ENCODE results near the gene MAB21L4.

Gene MAB21L4

GRCh38 chr2:240895656-240896388 is at the start of gene MAB21L4:
TSS of gene MAB21L4 (minus strand) at chr2:240896156. CDS start at chr2:240895997, 159 bp downstream.
- no peak for DNase-seq

GRCh38 chr2:240936106-240936505 is 40.1 kb upstream of the MAB21L4 start:
- DNase-seq, result no peak

DNA sequence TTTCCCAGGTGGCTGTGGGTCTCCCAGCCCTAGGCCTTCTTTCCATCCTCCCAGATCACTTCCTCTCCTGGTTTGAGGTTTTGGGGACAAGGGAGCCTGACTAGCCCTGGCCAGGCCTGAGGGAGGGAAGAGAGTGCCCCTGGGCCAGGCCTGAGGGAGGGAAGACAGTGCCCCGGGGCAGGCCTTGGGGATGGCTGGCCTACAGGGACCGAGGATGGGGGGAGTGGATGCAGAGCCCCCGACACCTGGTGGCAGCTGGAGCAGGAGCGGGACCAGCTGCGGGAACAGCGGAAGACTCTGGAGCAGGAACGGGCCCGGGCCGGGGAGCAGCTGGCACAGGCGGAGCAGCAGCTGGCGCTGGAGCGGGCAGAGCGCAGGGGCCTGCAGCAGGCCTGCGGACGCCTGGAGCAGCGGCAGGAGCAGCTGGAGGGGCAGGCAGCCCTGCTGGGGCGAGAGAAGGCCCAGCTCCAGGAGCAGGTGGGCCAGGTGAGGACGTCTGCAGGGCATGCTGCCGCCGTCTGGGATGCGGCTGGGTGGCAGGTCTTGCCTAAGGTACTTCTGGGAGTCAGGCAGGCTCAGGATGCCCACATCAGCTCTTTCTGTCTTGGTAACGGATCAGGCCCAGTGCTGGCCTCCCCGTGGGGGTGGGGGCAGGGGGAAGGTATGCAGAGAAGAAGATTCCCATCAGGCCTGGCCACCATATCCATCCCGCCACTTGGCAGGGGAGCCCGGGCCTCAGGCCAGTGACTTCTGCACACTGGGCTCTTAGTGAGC is 39.3 kb upstream of the MAB21L4 start:
- no peak for DNase-seq

- no peak for DNase-seq
Measured at GRCh38 chr2:240934701-240935102, 38.7 kb upstream of the MAB21L4 start.

DNA sequence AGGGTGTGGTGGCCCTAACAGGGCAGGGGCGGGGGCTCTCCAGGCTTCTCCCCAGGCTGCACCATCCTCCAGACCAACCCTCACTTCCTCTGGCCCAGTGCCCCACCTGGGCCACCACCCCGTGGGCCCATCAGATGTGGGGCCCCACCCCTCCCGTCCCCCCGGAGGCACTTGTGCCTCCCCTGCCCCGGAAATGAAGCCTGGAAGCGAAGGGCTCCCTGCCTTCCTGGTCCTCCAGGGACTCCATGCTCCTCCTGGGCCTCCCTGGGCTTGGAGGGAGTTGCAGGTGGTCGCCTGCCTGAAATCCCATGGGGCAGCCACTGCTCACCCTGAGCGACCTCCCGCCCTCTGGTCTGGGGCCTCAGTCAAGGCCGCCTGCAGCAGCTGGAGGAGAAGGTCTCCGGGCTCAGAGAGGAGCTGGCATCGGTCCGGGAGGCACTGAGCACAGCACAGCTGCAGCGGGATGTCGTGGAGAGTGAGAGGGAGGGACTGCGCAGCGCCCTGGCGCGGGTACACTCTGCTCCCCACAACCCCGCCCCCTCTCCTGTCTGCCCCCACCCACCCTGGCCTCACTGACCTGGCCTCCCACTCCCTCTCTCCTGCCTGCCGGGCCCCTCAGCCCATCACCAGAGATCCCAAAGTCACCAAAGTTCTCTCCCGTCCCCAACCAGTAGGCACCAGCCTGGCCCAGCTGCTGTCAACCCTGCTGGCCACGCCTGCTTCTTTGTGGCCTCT is 38.2 kb upstream of the MAB21L4 start:
- no peak for DNase-seq

DNA sequence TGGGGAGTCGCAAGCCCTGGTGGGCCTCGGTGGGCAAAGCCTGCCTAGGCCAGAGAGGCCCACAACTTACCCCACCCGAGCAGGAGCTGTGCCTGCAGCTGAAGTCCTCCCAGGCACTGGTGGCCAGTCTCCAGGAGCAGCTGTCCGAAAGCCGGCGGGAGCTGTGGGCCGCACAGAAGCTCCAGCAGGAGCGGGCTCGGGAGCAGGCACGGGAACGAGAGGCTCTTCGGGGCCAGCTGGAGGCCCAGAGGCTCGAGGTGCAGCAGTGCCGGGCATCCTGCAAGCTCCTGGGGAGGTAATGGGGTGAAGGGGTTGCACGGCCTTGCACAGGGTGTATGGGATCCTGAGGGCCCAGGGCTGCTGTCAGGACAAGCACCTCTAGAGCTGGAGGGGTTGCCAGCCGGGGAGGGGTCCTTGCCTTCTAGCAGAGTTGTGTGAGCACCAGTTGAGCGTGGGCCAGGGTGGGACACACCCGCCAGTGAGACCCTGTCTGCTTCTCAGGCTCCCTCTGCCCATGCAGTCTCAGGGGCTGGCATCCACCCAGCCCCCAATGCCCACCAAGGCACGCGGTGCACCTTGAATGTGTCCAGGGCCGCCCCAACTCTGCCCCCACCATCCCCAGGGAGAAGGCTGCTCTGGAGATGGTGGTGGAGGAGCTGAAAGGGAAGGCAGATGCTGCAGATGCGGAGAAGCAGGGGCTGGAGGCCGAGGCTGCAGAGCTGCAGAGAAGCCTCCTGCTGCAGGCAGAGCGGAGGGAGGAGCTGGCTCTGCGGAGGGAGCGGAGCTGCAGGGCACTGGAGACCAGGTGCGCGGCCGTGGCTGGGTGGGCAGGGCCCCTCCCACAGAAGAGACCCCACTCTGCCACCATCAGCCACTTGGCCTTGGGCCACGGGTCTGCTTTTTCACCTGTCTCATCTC is 37.4 kb upstream of the MAB21L4 start:
- no peak for DNase-seq

DNA sequence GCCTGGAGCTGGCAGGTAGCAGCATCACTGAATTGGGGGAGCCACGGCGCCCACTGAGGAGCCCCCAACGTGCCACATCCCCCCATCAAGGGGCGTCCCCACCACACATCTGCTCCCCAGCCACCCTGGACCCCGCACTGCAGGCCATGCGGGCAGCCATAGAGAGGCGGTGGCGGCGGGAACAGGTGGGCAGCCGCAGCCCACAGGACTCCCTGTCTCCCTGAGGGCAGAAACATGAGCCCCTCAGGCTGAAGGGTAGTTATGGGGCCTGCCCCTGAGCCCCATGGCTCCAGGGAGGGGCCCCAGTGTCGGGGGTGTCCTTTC is 36.7 kb upstream of the MAB21L4 start:
- DNase-seq, result no peak

DNA sequence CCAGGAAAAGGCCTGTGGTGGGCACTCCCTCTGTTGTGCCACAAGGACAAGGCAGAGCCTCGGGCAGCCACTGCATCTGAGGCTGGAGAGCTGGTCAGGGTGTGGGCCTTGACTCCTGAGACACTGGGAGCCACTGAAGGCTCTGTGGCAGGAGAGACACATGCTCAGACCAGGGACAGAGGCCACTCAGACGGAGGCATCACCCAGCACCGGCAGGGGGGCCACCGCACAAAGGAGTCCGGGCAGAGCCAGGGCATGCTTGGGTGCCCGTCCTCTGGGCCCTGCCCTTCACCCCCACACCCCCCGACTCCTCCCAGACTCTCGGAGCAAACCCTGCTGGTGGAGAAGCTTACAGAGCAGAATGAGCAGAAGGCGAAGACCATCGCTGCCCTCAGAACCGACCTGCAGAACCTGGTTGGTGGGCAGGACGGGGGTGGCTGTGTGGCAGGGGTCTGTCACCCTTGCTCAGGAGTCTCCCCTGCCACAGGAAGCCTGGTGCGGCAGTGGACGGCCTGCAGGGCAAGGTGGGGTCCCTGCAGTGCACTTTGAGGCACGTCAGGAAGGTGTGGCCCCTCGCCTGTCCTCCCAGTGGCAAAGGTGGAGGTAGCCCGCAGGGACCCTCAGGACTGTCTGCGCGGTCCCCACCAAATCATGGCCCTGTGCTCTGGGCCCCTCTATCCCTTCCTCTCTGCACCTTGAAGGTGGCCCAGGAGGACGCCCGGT is 36.2 kb upstream of the MAB21L4 start:
- DNase-seq, result no peak

DNA sequence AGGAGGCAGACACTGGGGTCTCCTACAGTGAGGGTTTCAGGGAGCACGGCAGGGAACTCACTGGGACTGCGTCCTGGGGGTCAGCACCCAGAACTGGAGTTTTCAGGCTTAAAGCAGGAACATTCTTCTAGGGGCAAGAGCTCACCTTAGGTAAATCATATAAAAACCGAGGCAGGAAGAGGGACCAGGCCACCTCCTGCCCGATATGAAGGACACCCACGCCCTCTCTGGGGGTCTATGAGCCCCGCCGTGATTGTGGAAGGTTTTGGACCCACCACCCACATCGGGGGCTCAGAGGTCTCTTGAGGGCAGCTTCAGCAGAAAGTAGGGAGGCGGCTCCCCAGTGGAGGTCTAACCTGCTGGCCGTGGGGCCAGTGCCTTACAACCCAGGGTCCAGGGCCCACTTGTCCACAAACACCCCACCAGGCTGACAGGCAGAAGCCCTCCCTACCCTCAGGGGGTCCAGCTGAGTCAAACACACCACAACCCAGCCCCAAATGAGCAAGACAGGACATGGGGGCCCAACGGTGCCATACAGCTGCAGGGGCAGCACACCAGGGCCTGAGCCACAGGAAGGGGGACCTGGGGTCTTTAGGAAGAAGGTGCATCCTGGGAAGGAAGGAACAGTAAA is 35.5 kb upstream of the MAB21L4 start:
- DNase-seq, result no peak

GRCh38 chr2:240930631-240931318 is 34.8 kb upstream of the MAB21L4 start:
- DNase-seq, result no peak

- no peak for DNase-seq
Measured at GRCh38 chr2:240930096-240930630, 34.2 kb upstream of the MAB21L4 start.

GRCh38 chr2:240929364-240930095 is 33.6 kb upstream of the MAB21L4 start:
- no peak for DNase-seq

DNA sequence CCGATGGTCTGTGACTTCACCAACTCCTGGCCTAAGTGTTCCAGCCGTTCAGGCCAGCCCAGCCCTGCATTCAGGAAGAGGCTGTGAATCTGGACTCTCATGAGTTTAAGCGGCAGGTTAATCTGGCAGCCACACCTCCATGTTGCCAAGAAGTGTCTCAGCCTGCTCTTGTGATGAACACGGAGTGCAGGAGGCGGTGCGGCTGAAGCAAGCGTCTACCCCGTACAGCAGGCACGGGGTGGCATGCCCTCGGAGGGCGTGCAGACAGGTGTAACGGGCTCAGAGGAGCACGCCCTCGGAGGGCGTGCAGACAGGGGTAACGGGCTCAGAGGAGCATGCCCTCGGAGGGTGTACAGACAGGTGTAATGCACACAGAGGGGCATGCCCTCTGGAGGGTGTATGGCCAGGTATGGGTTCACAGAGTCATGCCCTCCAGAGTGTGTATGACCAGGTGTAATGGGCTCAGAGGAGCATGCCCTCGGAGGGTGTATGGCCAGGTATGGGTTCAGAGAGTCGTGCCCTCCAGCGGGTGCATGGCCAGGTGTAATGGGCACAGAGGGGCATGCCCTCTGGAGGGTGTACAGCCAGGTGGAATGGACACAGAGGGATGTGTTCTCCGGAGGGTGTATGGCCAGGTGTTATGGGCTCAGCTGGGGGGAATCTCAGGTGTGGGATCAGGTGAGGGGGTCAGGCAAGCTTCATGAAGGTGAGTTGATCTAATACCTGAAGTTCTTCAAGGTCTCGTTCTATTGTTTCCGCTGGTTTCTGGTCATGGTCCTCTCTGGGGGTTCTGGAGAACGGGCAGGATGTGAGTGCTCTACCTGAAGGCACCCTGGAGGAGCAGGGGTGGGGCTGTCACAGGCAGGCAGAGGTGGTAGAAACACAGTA is 32.8 kb upstream of the MAB21L4 start:
- DNase-seq, result no peak

- DNase-seq, result no peak
Measured at GRCh38 chr2:240927390-240927781, 31.4 kb upstream of the MAB21L4 start.

DNA sequence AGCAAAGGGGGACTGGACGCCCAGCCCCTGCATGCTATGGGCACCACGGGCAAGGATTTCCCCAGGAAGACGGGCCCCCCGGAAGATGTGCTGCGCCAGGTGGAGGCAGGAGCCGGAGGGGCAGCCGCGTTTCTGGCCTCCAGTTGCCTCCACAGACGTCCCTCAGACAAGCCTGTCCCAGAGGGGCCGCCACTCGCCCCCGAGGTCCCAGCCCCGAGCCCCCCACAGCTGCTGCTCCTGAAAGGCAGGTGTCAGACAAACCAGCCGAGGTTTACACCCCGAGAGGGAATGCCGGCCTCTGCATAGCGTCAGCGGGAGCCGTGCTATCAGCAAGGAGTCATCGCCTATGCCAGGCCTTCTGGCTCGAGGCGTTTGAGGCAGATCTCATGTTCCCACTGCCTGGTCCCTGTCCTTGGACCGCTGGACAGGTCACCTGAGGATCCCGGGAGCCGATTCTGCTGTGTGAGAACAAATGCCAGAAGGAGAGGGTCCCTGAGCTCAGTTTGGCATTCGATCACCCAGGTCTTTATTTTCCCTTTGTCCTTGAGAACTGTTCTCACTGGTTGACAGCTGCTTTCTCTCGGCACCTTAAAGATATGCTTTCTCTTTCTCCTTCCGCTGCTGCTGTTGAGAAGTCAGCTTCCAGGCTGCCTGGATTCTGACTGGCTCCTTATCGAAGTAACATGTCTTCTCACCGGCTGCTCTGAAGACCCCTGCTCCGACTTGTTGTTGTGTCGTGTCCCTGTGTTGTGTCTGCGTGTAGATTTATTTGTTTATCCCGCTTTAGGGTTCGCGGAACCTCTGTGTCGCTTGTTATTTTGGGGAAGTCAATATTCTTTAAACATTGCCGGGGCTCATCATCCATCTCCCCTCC is 30.8 kb upstream of the MAB21L4 start:
- DNase-seq, result no peak

- DNase-seq, result no peak
Measured at GRCh38 chr2:240925568-240926515, 29.9 kb upstream of the MAB21L4 start.

GRCh38 chr2:240925191-240925567 is 29.2 kb upstream of the MAB21L4 start:
- DNase-seq, result no peak
